Ecto neural progenitor cell (in vitro differentiated cells): Measurements from ENCODE around the gene BTBD16.

Experiments
- DNase-seq: peaks from one replicate; pipeline ENCODE4 v3.0.0-alpha.2; 2018; ENCODE audit warnings: low spot score

BTBD16 gene

GRCh38 chr10:122273966-122274545, 3.0 kb downstream of the BTBD16 start:
- DNase-seq: no peak

GRCh38 chr10:122276611-122277208, 5.6 kb downstream of the BTBD16 start:
- no peak for DNase-seq

GRCh38 chr10:122277526-122278136, 6.5 kb downstream of the BTBD16 start:
- no peak for DNase-seq

GRCh38 chr10:122279725-122280141, 8.6 kb downstream of the BTBD16 start:
- DNase-seq: peak; percentile 76

GRCh38 chr10:122280156-122280555, 9.1 kb downstream of the BTBD16 start:
- no peak for DNase-seq

GRCh38 chr10:122281018-122281626, 10.0 kb downstream of the BTBD16 start:
- no peak for DNase-seq

- DNase-seq: no peak
Observed at GRCh38 chr10:122281751-122282150, 10.7 kb downstream of the BTBD16 start.

- no peak for DNase-seq
Observed at GRCh38 chr10:122282253-122282671, 11.2 kb downstream of the BTBD16 start.

- DNase-seq: no peak
Observed at GRCh38 chr10:122282909-122283308, 11.8 kb downstream of the BTBD16 start.

GRCh38 chr10:122285506-122286444, 14.7 kb downstream of the BTBD16 start:
- DNase-seq: no peak

GRCh38 chr10:122286867-122287266, 15.8 kb downstream of the BTBD16 start:
- DNase-seq: no peak

GRCh38 chr10:122287570-122287969, 16.5 kb downstream of the BTBD16 start:
- no peak for DNase-seq

GRCh38 chr10:122288262-122288661, 17.2 kb downstream of the BTBD16 start:
- DNase-seq: no peak

GRCh38 chr10:122288917-122289316, 17.8 kb downstream of the BTBD16 start:
- no peak for DNase-seq

GRCh38 chr10:122290334-122290733, 19.2 kb downstream of the BTBD16 start:
- DNase-seq: no peak

- no peak for DNase-seq
Observed at GRCh38 chr10:122290833-122291532, 19.9 kb downstream of the BTBD16 start.

GRCh38 chr10:122291739-122292138, 20.6 kb downstream of the BTBD16 start:
- DNase-seq: no peak

- no peak for DNase-seq
Observed at GRCh38 chr10:122292376-122292775, 21.3 kb downstream of the BTBD16 start.

GRCh38 chr10:122293156-122293960, 22.3 kb downstream of the BTBD16 start:
- peak; percentile 18 for DNase-seq

- DNase-seq: peak; percentile 43
Observed at GRCh38 chr10:122293961-122294380, 22.9 kb downstream of the BTBD16 start.
